BLaER1 treated with 17β-estradiol and CSF1 and Interleukin-3, amounts not matched to agents 10 nM and 100 nM (cell line): ENCODE measurements around the gene TMEM131.
"Not testable (repeated sequence)": the region's sequence is repeated elsewhere in the genome, so short reads cannot be mapped to it uniquely, and the experiment has no call there.

ENCODE experiments used
- H3K27ac ChIP-seq, 11 experiments: shearing (Covaris generic); formaldehyde crosslinking; 2 replicates each; pipeline ENCODE4 v1.8.1; 2022
- H3K27me3 ChIP-seq, 11 experiments: shearing (Covaris generic); formaldehyde crosslinking; 2 replicates each; pipeline ENCODE4 v1.8.1; 2022
- H3K36me3 ChIP-seq, 11 experiments: shearing (Covaris generic); formaldehyde crosslinking; 2 replicates each; pipeline ENCODE4 v1.8.1; 2022
- H3K4me1 ChIP-seq, 10 experiments: shearing (Covaris generic); formaldehyde crosslinking; 2 replicates each; pipeline ENCODE4 v1.8.1; 2022
- H3K4me2 ChIP-seq, 11 experiments: shearing (Covaris generic); formaldehyde crosslinking; 2 replicates each; pipeline ENCODE4 v1.8.1; 2022
- H3K4me3 ChIP-seq, 10 experiments: shearing (Covaris generic); formaldehyde crosslinking; 2 replicates each; pipeline ENCODE4 v1.8.1; 2022
- H3K9ac ChIP-seq, 11 experiments: shearing (Covaris generic); formaldehyde crosslinking; 2 replicates each; pipeline ENCODE4 v1.8.1; 2022
- H3K9me3 ChIP-seq, 11 experiments: shearing (Covaris generic); formaldehyde crosslinking; replicated peaks in 1 of 11; 2 replicates each; pipeline ENCODE4 v1.8.1; 2022
- H4K20me1 ChIP-seq, 11 experiments: shearing (Covaris generic); formaldehyde crosslinking; 2 replicates each; pipeline ENCODE4 v1.8.1; 2022
- Cebpa-rat ChIP-seq, 11 experiments: shearing (Covaris generic); IDR thresholded peaks; 2 replicates each; pipeline ENCODE4 v1.8.1; 2022

TMEM131 gene

DNA sequence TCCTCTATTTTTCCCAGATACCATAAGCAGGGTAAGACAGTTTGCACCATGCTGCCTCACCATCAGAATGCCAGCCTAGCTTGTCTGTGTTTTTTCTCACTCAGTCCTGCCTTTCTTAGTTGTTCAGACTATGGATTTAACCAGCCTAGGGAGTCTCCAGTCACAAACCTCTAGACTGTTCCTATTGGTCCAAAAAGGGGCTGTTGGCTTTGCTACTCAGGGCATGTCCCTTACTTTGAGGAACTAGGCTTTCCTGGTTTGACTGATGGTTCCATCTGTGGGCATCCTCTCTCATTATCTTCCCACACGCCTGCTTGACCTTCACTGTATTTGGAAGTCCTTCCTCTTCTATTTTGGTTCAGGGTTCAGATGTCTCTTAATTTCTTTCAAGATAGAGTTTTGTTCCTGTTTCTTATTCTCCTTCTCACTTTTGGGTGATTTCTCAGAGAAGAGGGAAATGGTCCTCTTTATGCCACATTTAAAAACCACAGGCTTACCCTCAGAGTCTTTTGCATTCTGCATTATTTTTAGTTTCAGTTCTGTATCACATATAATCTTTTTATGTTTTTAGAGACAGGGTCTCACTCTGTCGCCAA lies 31.3 kb upstream of the TMEM131 start:
- Histone ChIP-seq H3K9ac (peak overlapping the region in 10 of 11 experiments; percentile 15 to 59 (median 42); a peak in 16 of 22 replicates), H3K4me3 (peak overlapping the region in 5 of 10 experiments; percentile 5 to 26 (median 12); a peak in 4 of 20 replicates), H3K4me2 (peak overlapping the region; percentile 72 to 91 (median 84)), H3K36me3 (no peaks in the 10 kb centered on the region), H3K27me3 (peaks cover 0 to 86% (median 0%) of the 10 kb centered on the region in 11 experiments; a peak in 7 of 22 replicates), H3K27ac (peak overlapping the region in 9 of 11 experiments; percentile 39 to 80 (median 66); a peak in 17 of 22 replicates), H3K9me3 (peaks cover 0 to 11% (median 0%) of the 10 kb centered on the region in 11 experiments; a peak in 3 of 22 replicates), H3K4me1 (peaks cover 29 to 39% (median 33%) of the 10 kb centered on the region in 10 experiments), H4K20me1 (peaks cover 0 to 38% (median 0%) of the 10 kb centered on the region in 11 experiments; a peak in 7 of 22 replicates)
- TF ChIP-seq Cebpa-rat (IDR thresholded peaks at IDR 0.05) = no peak

DNA sequence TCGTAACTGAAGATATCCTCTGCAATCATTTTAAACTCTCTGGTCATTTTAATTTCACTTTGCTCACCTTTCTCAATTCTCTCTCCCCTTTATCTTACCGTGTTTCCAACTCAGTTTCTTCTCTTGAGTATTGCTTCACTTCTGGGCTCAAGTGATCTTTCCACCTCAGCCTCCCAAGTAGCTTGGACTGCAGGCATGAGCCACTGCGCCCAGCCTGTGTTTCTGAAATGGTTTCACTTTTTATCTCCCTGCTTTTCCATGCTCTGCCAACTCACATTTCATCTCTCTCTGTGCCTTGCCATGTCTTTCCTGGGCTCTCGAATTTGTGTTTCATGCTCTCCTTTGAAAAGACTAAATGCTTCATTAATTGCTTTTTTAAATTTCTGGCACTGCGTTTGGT lies 30.5 kb upstream of the TMEM131 start:
- peaks cover 0 to 34% (median 0%) of the 10 kb centered on the region in 11 experiments; a peak in 7 of 22 replicates for H4K20me1 ChIP-seq
- peaks cover 31 to 46% (median 35%) of the 10 kb centered on the region in 10 experiments for H3K4me1 ChIP-seq
- peak overlapping the region in 10 of 11 experiments; percentile 15 to 59 (median 42); a peak in 18 of 22 replicates for H3K9ac ChIP-seq
- no peaks in the 10 kb centered on the region for H3K36me3 ChIP-seq
- peaks cover 0 to 11% (median 0%) of the 10 kb centered on the region in 11 experiments; a peak in 3 of 22 replicates for H3K9me3 ChIP-seq
- H3K27me3 ChIP-seq = peaks cover 0 to 85% (median 0%) of the 10 kb centered on the region in 11 experiments; a peak in 6 of 22 replicates
- H3K4me2 ChIP-seq = peak overlapping the region; percentile 68 to 91 (median 83)
- peak overlapping the region in 9 of 11 experiments; percentile 39 to 80 (median 66); a peak in 17 of 22 replicates for H3K27ac ChIP-seq
- peak overlapping the region in 7 of 10 experiments; percentile 5 to 26 (median 17); a peak in 12 of 20 replicates for H3K4me3 ChIP-seq
- 0 out of 22 replicates have a peak, but pooled peaks of 1 of the 11 experiments have one; percentile 29 for TF ChIP-seq Cebpa-rat (IDR thresholded peaks at IDR 0.05)

DNA sequence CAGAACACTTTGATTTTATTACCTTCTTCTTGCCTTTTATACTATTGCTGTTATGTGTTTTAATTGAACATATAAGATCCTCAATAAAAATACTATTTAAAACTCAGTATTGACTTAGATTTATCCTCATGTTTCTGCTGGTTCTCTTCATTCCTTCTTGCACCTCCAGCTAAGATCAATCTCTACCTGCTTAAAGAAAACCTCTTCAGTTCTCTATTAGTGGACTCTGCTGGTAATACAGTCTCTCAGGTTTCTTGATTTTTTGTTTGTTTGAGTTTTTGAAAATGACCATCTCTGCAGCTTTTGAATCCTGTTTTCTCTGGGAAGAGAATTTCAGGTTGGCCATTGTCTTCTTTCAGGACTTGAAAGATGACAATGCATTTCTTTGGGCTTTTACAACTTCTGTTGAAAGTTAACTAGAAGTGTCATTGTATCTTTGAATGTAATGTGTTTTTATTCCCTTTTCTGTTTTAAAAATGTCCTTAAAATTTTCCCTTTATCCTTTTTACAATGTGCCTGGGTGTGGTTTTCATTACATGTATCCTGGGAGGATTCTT lies 29.8 kb upstream of the TMEM131 start:
- H3K4me2 ChIP-seq = peak overlapping the region in 10 of 11 experiments; percentile 72 to 91 (median 84); a peak in 21 of 22 replicates
- H3K9ac ChIP-seq = peak overlapping the region in 3 of 11 experiments; percentile 40 to 57 (median 43); a peak in 2 of 22 replicates
- peaks cover 0 to 12% (median 0%) of the 10 kb centered on the region in 11 experiments; a peak in 8 of 22 replicates for H3K9me3 ChIP-seq
- H3K36me3 ChIP-seq = no peaks in the 10 kb centered on the region
- no peak for TF ChIP-seq Cebpa-rat (IDR thresholded peaks at IDR 0.05)
- peaks cover 0 to 85% (median 0%) of the 10 kb centered on the region in 11 experiments; a peak in 6 of 22 replicates for H3K27me3 ChIP-seq
- no peak overlapping the region for H3K4me3 ChIP-seq
- peak overlapping the region in 3 of 11 experiments; percentile 65 to 80 (median 71); a peak in 4 of 22 replicates for H3K27ac ChIP-seq
- peaks cover 0 to 34% (median 0%) of the 10 kb centered on the region in 11 experiments; a peak in 7 of 22 replicates for H4K20me1 ChIP-seq
- H3K4me1 ChIP-seq = peaks cover 31 to 51% (median 36%) of the 10 kb centered on the region in 10 experiments

DNA sequence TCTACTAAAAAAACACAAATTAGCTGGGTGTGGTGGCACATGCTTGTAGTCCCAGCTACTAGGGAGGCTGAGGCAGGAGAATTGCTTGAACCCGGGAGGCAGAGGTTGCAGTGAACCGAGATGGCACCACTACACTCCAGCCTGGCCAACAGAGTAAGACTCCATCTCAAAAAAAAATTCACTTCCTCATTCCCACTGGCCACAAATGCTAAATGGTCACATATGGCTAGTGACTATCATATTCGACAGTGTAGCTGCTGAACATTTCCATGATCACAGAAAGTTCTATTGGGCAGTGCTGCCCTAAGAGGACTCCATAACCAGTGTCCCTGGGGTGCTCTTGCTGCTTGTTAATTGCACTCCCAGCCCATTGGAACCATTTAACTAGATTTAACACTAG lies 26.3 kb upstream of the TMEM131 start:
- H3K4me2 ChIP-seq = not testable (repeated sequence)

DNA sequence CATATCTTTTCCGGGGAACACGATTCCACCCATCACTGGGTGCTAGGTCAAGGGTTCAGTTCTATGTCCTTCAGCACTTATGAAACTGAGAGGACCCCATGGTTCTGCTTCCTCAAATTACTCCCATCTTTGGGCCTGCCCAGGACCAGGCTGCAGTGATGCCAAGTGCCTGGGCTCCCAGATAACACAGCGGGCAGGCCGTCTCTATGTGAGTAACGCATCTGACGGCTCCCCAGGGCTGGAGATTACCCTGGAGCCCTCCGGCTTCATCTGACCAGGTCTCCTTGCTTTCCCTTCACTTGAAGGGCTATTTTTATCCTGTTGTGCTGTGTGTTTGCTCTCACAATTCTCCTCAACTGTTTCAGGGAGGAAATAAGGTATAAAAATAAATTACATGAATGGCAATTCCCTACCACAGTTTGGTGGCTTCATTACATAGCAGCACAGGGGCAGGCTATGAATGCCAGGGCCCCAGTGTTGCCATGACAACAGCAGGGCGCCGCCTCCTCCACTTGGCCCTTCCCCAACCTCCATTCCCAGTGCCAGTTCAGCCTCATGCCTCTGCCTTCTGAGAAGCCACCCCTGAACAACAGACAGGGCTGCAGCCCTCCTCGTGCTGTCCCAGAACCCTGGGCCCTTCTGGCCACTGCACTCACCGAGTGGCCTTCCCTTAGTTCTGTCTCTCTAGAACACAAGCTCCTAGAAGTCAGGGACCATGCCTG lies 25.4 kb upstream of the TMEM131 start:
- H3K4me1 ChIP-seq = peaks cover 6 to 25% (median 12%) of the 10 kb centered on the region in 10 experiments
- H3K4me2 ChIP-seq = peak overlapping the region in 6 of 11 experiments; percentile 4 to 43 (median 24); a peak in 8 of 22 replicates
- peaks cover 0 to 89% (median 0%) of the 10 kb centered on the region in 11 experiments; a peak in 6 of 22 replicates for H3K27me3 ChIP-seq

More for the DNA sequence above, 26.3 kb upstream of the TMEM131 start:
- Histone ChIP-seq H3K9me3 (peaks cover 0 to 28% (median 7%) of the 10 kb centered on the region in 11 experiments; a peak in 14 of 22 replicates), H3K4me1 (peaks cover 14 to 32% (median 21%) of the 10 kb centered on the region in 10 experiments), H3K27me3 (peaks cover 0 to 87% (median 0%) of the 10 kb centered on the region in 11 experiments; a peak in 6 of 22 replicates), H4K20me1 (peaks cover 0 to 15% (median 0%) of the 10 kb centered on the region in 11 experiments; a peak in 6 of 22 replicates)
- not testable (repeated sequence) for H3K27ac ChIP-seq, H3K4me3 ChIP-seq, H3K36me3 ChIP-seq, H3K9ac ChIP-seq

DNA sequence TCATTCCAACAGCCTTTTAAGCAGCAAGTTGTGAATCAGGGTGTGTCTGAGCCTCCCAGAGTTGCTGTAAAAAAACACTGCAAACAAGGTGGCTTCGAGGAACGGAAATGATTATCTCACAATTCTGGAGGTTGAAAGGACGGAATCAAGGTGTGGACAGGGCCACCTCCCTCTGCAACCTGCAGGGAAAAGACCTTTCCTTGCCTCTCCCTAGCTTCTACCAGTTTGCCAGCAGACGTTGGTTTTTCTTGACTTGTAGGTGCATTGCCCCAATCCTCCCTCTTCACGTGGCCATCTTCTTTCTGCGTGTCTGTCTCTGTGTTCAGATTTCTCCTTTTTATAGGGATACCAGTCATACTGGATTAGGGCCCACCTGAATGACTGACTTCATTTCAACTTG lies 24.8 kb upstream of the TMEM131 start:
- peaks cover 0 to 88% (median 0%) of the 10 kb centered on the region in 11 experiments; a peak in 6 of 22 replicates for H3K27me3 ChIP-seq
- H3K4me1 ChIP-seq = peaks cover 0 to 25% (median 6%) of the 10 kb centered on the region in 10 experiments; a peak in 12 of 20 replicates
- H3K36me3 ChIP-seq = no peaks in the 10 kb centered on the region
- no peaks in the 10 kb centered on the region; a peak in 1 of 22 replicates for H4K20me1 ChIP-seq
- TF ChIP-seq Cebpa-rat (IDR thresholded peaks at IDR 0.05) = no peak
- H3K9ac ChIP-seq = no peak overlapping the region
- H3K4me3 ChIP-seq = no peak overlapping the region
- no peak overlapping the region for H3K4me2 ChIP-seq
- H3K9me3 ChIP-seq = peaks cover 0 to 28% (median 7%) of the 10 kb centered on the region in 11 experiments; a peak in 14 of 22 replicates
- no peak overlapping the region for H3K27ac ChIP-seq

More for the DNA sequence above, 25.4 kb upstream of the TMEM131 start:
- TF ChIP-seq Cebpa-rat (IDR thresholded peaks at IDR 0.05) = no peak
- Histone ChIP-seq H4K20me1 (peaks cover 0 to 6% (median 0%) of the 10 kb centered on the region in 11 experiments; a peak in 5 of 22 replicates), H3K27ac (no peak overlapping the region), H3K4me3 (no peak overlapping the region), H3K9me3 (peaks cover 0 to 28% (median 7%) of the 10 kb centered on the region in 11 experiments; a peak in 14 of 22 replicates), H3K36me3 (no peaks in the 10 kb centered on the region), H3K9ac (no peak overlapping the region)

DNA sequence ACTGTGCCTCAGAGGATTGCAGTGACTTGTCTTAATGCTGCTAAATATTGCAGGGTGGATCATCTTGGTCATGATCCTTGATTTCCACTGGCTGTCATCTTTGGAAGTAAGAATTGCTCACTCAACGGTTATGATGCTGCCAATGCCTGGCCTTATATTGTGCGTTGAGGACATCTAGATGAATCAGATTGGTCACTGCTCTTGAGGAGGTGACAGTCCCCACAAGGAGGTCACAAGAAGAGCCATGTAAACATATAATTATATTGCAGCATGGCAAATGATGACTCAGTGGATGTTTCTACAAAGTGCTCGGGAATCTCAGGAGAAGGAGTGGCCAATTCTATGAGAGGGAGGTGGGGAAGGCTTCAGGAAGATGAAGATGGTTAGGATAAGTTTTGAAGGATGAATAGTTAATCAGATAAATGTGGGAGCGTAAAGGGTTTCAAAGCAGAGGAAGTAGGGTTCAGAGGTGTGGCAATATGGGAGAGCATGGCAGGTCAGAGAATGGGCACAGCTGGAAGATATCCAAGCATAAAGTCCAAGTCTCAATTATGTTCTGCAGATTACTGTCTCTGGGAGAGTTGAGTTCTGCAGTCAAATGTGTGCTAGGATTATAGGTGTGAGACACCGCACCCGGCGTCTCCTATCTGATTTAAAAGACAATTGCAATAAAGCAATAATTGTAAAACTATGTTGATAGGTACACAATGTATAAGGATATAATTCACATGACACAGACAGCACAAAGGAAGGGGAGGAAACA lies 21.3 kb upstream of the TMEM131 start:
- peaks cover 19 to 54% (median 32%) of the 10 kb centered on the region in 10 experiments for H3K4me1 ChIP-seq
- TF ChIP-seq Cebpa-rat (IDR thresholded peaks at IDR 0.05) = no peak
- no peak overlapping the region for H3K9ac ChIP-seq
- peaks cover 0 to 23% (median 7%) of the 10 kb centered on the region in 11 experiments; a peak in 13 of 22 replicates for H3K9me3 ChIP-seq
- no peak overlapping the region for H3K4me2 ChIP-seq
- H4K20me1 ChIP-seq = no peaks in the 10 kb centered on the region
- no peaks in the 10 kb centered on the region for H3K36me3 ChIP-seq
- H3K27ac ChIP-seq = no peak overlapping the region; a peak in 1 of 22 replicates
- H3K4me3 ChIP-seq = no peak overlapping the region
- H3K27me3 ChIP-seq = peaks cover 0 to 85% (median 0%) of the 10 kb centered on the region in 11 experiments; a peak in 4 of 22 replicates
